MM.1S (cell line): ENCODE results near the gene KCNIP4.

Source experiments
- CTCF ChIP-seq: fragments of 300-600 bp; sonication (generic); IDR thresholded peaks from 2 replicates; pipeline ENCODE4 v1.5.1; 2016; ENCODE audit warnings: antibody characterized with exemption, low read length, mixed read lengths
- EZH2 ChIP-seq: fragments of 300-600 bp; sonication (generic); optimal IDR thresholded peaks from 2 replicates; pipeline ENCODE3; 2017; ENCODE audit warnings: low read depth, mild to moderate bottlenecking, antibody characterized with exemption, low read length, mixed read lengths

DNA sequence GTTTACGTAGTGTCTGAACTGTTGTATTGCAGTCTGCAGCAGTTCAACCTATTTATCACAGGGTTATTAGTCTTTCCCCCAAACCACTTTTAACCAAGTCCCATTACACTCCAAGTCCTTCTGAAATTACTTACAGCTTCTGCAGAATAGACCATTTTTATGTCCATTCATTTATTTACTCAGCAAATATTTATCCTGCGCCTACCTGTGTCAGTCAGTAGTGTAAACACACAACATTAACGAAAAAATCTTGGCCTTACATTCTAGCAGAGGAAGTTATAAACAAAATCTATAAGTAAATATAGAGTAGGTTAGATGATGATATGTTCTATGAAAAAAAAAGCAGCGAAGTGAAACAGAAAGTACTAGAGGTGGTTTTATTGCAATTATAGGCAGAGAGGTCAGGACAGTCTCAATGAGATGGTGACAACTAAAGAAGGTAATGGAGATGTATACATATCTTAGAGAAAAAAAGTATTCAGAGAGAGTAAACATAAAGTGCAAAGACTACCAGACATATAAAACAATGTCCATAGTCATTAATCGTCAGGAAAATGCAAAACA, 534.7 kb downstream of the KCNIP4 start:
- TF ChIP-seq CTCF: no peak
- no peak for TF ChIP-seq EZH2
